Lower leg skin (tissue), 4 donors: ENCODE data around the gene MPL. TPM values are rescaled to one million over a fixed set of nuclear protein-coding genes. Genes with fewer than 3 reads are reported as not detected.

Experiments
- DNase-seq, 2 donors: peaks; one replicate each; pipeline ENCODE4 v3.0.0-alpha.2; 2019; ENCODE audit warnings: low spot score in 2 of 2
- H3K4me3 ChIP-seq: fragments of 200-600 bp; sonication (generic); 2 replicates; pipeline ENCODE4 v1.5.1; 2017; ENCODE audit warnings: mild to moderate bottlenecking, low read depth; ENCODE audit not compliant: poor library complexity, severe bottlenecking
- POLR2A ChIP-seq, 2 donors: fragments of 450-650 bp; IDR thresholded peaks; one replicate each; pipeline ENCODE4 v1.6.1; 2016 to 2017; ENCODE audit warnings: antibody characterized with exemption in 2 of 2, mild to moderate bottlenecking in 1 of 2, moderate library complexity in 1 of 2
- WGBS, 2 donors: methylation state at CpG; one replicate each; pipeline ENCODE4 v1.1.5; 2018; 5-methylcytosine and 5-hydroxymethylcytosine counted together
- intact Hi-C: fragments of 100-400 bp; cut with DNase I; formaldehyde crosslinking; loops from one replicate; pipeline ENCODE4 v1.15.0; 2023; ENCODE audit warnings: low total_unique reads
- total RNA-seq, 4 donors: library from RNA; depleted of rRNA; stranded (reverse); fragments of >200 nt; gene quantifications; one replicate each; pipeline ENCODE4 v1.1.0, GENCODE V29; 2016
- TF ChIP-seq, protein P1 (sequence below), 3 donors: fragments of 450-650 bp; IDR thresholded peaks; one replicate each; pipeline ENCODE4 v1.5.1; 2016; ENCODE audit warnings: antibody characterized with exemption in 3 of 3, mild to moderate bottlenecking in 3 of 3, moderate library complexity in 2 of 3

The MPL gene
- total RNA-seq, 4 donors from 2014 or later: 0.15 TPM; not detected in 3

- intact Hi-C loops: no loop called here
- H3K4me3 ChIP-seq: no peak overlapping the region
- TF ChIP-seq, protein P1, sequence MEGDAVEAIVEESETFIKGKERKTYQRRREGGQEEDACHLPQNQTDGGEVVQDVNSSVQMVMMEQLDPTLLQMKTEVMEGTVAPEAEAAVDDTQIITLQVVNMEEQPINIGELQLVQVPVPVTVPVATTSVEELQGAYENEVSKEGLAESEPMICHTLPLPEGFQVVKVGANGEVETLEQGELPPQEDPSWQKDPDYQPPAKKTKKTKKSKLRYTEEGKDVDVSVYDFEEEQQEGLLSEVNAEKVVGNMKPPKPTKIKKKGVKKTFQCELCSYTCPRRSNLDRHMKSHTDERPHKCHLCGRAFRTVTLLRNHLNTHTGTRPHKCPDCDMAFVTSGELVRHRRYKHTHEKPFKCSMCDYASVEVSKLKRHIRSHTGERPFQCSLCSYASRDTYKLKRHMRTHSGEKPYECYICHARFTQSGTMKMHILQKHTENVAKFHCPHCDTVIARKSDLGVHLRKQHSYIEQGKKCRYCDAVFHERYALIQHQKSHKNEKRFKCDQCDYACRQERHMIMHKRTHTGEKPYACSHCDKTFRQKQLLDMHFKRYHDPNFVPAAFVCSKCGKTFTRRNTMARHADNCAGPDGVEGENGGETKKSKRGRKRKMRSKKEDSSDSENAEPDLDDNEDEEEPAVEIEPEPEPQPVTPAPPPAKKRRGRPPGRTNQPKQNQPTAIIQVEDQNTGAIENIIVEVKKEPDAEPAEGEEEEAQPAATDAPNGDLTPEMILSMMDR (IDR thresholded peaks at IDR 0.05): no peak
- TF ChIP-seq POLR2A (IDR thresholded peaks at IDR 0.05): no peak
- no peak for DNase-seq
- 81 to 87% methylated on average over 15 of the region's 15 CpGs for WGBS, 2 donors
Observed at GRCh38 chr1:43317817-43318471, 19.7 kb upstream of the MPL start.

DNA sequence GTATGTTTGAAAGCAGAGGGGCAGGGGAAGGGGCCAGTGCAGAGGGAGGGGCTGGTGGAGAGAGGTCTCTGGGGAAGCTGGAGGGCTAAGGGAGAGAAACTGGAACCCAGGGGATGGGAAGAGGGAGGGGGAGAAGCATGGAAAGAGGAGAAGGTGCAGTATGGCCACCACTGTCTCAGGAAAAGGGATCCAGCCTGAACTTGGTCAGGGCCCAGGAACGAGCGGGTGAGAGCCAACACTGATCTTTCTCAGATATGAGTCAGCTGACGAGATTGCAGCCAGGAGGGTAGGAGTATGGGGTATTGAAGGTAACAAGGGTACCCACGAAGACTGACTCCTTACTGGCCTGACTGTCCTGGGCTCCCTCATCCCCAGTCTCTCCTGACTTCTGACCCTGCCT lies 18.8 kb upstream of the MPL start:
- no peak for TF ChIP-seq POLR2A (IDR thresholded peaks at IDR 0.05)
- TF ChIP-seq, protein P1 (IDR thresholded peaks at IDR 0.05): no peak
- H3K4me3 ChIP-seq: no peak overlapping the region
- WGBS, 2 donors: 64 to 67% methylated on average over 4 of the region's 4 CpGs
- intact Hi-C loops: no loop called here
- no peak for DNase-seq

GRCh38 chr1:43319288-43319687 lies 18.3 kb upstream of the MPL start:
- H3K4me3 ChIP-seq: no peak overlapping the region
- no peak for DNase-seq
- intact Hi-C loops: no loop called here
- 87 to 93% methylated on average over 5 of the region's 5 CpGs for WGBS, 2 donors
- TF ChIP-seq POLR2A (IDR thresholded peaks at IDR 0.05): no peak
- TF ChIP-seq, protein P1 (IDR thresholded peaks at IDR 0.05): no peak

DNA sequence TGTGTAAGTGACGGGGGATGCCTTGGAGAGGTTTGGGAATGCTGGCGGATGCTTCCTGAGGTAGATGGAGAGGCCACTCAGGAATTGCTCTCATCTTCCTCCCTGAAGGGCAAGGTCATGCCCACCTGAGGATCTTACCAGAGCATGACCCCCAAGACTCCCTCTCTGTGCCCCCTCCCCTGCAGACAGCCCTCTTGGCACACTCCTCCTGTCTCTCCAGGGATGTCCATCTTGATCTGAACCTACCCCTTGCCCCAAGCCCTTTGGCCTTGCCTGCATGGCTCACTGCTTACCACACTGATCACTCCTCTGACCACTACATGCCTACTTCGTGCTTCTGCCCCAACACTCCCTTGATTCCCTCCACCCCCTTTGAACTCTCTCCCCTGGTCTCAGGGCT lies 17.9 kb upstream of the MPL start:
- no peak for TF ChIP-seq POLR2A (IDR thresholded peaks at IDR 0.05)
- TF ChIP-seq, protein P1 (IDR thresholded peaks at IDR 0.05): no peak
- 100% methylated on average over 2 of the region's 3 CpGs for WGBS, 2 donors
- DNase-seq: no peak
- intact Hi-C loops: no loop called here
- H3K4me3 ChIP-seq: no peak overlapping the region

GRCh38 chr1:43321331-43321891 lies 16.2 kb upstream of the MPL start:
- intact Hi-C loops: no loop called here
- DNase-seq: no peak
- WGBS, 2 donors: 89 to 93% methylated on average over 7 to 14 of the region's 16 CpGs
- TF ChIP-seq, protein P1 (IDR thresholded peaks at IDR 0.05): no peak
- no peak for TF ChIP-seq POLR2A (IDR thresholded peaks at IDR 0.05)
- H3K4me3 ChIP-seq: no peak overlapping the region

- WGBS, 2 donors: 87 to 88% methylated on average over 5 of the region's 5 CpGs
- TF ChIP-seq, protein P1 (IDR thresholded peaks at IDR 0.05): no peak
- TF ChIP-seq POLR2A (IDR thresholded peaks at IDR 0.05): no peak
- H3K4me3 ChIP-seq: no peak overlapping the region
- intact Hi-C loops: no loop called here
- no peak for DNase-seq
Observed at GRCh38 chr1:43322506-43322905, 15.1 kb upstream of the MPL start.
